HFF-Myc (cell line): ENCODE data around the gene TAOK2.
A peak's percentile ranks its signal among the peaks of the same experiment; 100 is the strongest.

ENCODE experiments used
- DNase-seq: peaks from one replicate; pipeline ENCODE4 v3.0.0-alpha.2; 2011; ENCODE audit warnings: low read depth; ENCODE audit errors: extremely low read depth
- H3K4me3 ChIP-seq: replicated peaks from 2 replicates; pipeline ENCODE4 v1.5.1; 2011; ENCODE audit warnings: low read depth, mild to moderate bottlenecking, control low read depth, low read length
- CTCF ChIP-seq: IDR thresholded peaks from 2 replicates; pipeline ENCODE4 v1.5.1; 2012; ENCODE audit warnings: mild to moderate bottlenecking, low read depth, low read length, control low read depth; ENCODE audit errors: missing control alignments

The TAOK2 gene

GRCh38 chr16:29940656-29941055 is 33.0 kb upstream of the TAOK2 start:
- DNase-seq, result no peak
- no peak for TF ChIP-seq CTCF
- H3K4me3 ChIP-seq, result no peak overlapping the region

- peak; percentile 28 for TF ChIP-seq CTCF
- 0 out of 2 replicates have a peak overlapping the region, but pooled peaks have one; percentile 6 for H3K4me3 ChIP-seq
- DNase-seq, result peak; percentile 98
Observed at GRCh38 chr16:29943846-29944799, 29.5 kb upstream of the TAOK2 start.

GRCh38 chr16:29947897-29948296 is 25.8 kb upstream of the TAOK2 start:
- no peak overlapping the region for H3K4me3 ChIP-seq
- no peak for TF ChIP-seq CTCF
- DNase-seq, result no peak

- no peak for DNase-seq
- H3K4me3 ChIP-seq, result no peak overlapping the region
- no peak for TF ChIP-seq CTCF
Observed at GRCh38 chr16:29950806-29951461, 22.7 kb upstream of the TAOK2 start.

GRCh38 chr16:29951625-29952365 is 21.9 kb upstream of the TAOK2 start:
- no peak for TF ChIP-seq CTCF
- H3K4me3 ChIP-seq, result no peak overlapping the region
- DNase-seq, result no peak

- no peak for TF ChIP-seq CTCF
- no peak for DNase-seq
- no peak overlapping the region for H3K4me3 ChIP-seq
Observed at GRCh38 chr16:29958756-29959155, 14.9 kb upstream of the TAOK2 start.
